NCI-H1930 (cell line): ENCODE data around the gene RAPGEF6.
"Not testable (repeated sequence)": the region's sequence is repeated elsewhere in the genome, so short reads cannot be mapped to it uniquely, and the experiment has no call there.

Source experiments
- DNase-seq, 2 experiments: peaks; one replicate each; lab custom pipeline; 2025; lab: John Stamatoyannopoulos, UW

RAPGEF6 gene, protein sequence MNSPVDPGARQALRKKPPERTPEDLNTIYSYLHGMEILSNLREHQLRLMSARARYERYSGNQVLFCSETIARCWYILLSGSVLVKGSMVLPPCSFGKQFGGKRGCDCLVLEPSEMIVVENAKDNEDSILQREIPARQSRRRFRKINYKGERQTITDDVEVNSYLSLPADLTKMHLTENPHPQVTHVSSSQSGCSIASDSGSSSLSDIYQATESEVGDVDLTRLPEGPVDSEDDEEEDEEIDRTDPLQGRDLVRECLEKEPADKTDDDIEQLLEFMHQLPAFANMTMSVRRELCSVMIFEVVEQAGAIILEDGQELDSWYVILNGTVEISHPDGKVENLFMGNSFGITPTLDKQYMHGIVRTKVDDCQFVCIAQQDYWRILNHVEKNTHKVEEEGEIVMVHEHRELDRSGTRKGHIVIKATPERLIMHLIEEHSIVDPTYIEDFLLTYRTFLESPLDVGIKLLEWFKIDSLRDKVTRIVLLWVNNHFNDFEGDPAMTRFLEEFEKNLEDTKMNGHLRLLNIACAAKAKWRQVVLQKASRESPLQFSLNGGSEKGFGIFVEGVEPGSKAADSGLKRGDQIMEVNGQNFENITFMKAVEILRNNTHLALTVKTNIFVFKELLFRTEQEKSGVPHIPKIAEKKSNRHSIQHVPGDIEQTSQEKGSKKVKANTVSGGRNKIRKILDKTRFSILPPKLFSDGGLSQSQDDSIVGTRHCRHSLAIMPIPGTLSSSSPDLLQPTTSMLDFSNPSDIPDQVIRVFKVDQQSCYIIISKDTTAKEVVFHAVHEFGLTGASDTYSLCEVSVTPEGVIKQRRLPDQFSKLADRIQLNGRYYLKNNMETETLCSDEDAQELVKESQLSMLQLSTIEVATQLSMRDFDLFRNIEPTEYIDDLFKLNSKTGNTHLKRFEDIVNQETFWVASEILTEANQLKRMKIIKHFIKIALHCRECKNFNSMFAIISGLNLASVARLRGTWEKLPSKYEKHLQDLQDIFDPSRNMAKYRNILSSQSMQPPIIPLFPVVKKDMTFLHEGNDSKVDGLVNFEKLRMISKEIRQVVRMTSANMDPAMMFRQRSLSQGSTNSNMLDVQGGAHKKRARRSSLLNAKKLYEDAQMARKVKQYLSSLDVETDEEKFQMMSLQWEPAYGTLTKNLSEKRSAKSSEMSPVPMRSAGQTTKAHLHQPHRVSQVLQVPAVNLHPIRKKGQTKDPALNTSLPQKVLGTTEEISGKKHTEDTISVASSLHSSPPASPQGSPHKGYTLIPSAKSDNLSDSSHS (N-terminal part only)

GRCh38 chr5:131634996-131635683, at the start of gene RAPGEF6:
Gene RAPGEF6, minus strand, starts transcription at chr5:131635229. Its CDS starts 199 bp downstream, at chr5:131635030.
- DNase-seq = peak; percentile 89 to 93

- no peak for DNase-seq
These were observed 49.6 kb upstream of the RAPGEF6 start for GRCh38 chr5:131684595-131684994.

DNA sequence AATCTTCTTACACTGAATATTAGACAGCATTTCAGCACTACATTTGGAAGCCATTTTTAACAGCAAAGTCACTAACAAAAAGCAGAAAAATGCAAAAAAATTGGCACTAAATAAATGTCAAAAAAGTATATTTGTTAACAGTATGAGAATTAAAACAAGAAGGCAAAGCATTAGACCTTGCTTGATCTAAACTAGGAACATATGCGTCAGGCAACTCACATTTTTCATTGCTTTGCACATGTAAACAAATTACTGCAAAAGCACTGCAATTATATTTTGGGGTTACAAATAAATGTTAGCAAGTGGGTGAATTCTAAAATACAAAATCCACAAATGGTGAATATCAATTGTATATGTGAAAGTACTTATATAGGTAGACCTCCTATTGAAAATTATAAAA, 49.0 kb upstream of the RAPGEF6 start:
- no peak for DNase-seq

- no peak for DNase-seq
These were observed 47.8 kb upstream of the RAPGEF6 start for GRCh38 chr5:131682826-131683225.

DNA sequence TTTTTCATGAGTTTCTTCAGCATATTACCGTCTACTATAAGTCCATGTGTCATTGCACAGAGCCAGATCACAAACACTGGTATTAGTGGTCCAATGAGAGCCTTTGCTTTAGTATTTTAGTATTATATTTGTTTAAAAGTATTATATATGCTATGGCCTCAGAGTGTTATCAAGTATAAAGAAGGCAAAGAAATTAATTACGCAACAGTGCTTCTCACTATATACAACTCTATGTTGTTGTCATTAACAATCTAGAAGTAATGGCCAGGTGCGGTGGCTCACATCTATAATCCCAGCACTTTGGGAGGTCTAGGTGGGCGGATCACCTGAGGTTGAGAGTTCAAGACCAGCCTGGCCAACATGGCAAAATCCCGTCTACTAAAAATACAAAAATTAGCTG, 47.1 kb upstream of the RAPGEF6 start:
- no peak for DNase-seq

DNA sequence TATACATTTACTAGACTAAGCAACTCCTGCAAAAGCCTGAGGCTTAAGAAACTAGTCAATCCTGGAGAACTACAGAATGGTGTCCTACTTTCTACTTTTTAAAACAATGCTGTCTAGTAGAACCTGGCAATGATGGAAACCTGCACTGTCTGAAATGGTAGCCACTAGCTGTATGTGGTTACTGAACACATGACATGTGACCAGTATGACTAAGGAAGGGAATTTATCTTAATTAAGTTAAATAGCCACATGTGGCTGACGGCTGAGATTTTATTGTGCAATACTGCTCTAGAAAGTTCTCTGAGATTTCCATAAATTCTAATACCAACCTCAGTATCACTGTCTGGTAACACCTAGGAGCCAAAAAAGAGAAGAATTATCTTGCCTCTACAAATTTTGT, 44.9 kb upstream of the RAPGEF6 start:
- DNase-seq = no peak

DNA sequence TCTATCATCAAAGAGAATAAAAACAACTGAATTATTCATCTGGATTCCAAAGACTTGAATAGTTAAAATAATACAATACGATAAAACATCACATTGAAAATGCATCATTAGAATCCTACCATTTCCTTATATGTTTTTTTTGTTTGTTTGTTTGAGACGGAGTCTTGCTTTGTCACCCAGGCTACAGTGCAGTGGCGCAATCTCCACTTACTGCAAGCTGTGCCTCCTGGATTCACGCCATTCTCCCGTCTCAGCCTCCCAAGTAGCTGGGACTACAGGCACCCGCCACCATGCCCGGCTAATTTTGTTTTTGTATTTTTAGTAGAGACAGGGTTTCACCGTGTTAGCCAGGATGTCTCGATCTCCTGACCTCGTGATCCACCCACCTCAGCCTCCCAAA, 43.2 kb upstream of the RAPGEF6 start:
- not testable (repeated sequence) for DNase-seq

GRCh38 chr5:131677115-131677514, 42.1 kb upstream of the RAPGEF6 start:
- DNase-seq = no peak

- no peak for DNase-seq
These were observed 37.7 kb upstream of the RAPGEF6 start for GRCh38 chr5:131672776-131673175.

GRCh38 chr5:131671994-131672655, 37.1 kb upstream of the RAPGEF6 start:
- no peak for DNase-seq

GRCh38 chr5:131671409-131671808, 36.4 kb upstream of the RAPGEF6 start:
- no peak for DNase-seq

GRCh38 chr5:131664929-131665328, 29.9 kb upstream of the RAPGEF6 start:
- no peak for DNase-seq

DNA sequence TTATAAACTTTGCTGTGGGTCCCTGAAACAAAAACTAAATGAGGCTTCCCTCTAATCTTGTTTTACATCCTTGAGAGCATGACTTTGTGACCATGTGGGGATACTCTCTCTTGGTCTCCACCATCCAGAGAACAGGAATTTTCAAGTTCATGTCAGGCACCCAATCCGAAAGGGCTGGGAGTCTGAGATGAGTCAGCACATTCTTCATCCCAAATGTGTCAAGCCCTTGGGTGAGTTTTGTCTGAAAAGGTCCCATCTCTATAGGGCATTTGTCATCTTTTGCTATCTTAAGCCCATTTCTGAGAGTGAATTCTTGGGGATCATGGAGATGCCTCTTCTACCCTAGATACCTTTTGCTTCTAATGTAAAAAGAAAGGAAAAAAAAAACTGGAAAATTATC, 26.9 kb upstream of the RAPGEF6 start:
- no peak for DNase-seq

DNA sequence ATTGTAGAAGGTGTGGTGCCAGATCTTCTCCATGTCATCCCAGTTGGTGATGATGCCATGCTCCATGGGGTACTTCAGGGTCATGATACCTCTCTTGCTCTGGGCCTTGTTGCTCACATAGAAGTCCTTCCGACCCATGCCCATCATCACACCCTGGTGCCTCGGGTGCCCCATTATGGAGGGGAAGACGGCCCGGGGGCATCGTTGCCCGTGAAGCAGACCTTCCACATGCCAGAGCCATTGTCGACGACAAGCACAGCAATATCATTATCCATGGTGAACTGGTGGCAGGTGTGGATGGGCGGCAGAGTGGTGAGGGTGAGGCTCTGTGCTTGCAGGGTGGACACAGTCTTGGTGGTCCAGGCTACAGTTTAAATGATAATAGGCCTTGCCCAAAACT, 24.8 kb upstream of the RAPGEF6 start:
- no peak for DNase-seq

DNA sequence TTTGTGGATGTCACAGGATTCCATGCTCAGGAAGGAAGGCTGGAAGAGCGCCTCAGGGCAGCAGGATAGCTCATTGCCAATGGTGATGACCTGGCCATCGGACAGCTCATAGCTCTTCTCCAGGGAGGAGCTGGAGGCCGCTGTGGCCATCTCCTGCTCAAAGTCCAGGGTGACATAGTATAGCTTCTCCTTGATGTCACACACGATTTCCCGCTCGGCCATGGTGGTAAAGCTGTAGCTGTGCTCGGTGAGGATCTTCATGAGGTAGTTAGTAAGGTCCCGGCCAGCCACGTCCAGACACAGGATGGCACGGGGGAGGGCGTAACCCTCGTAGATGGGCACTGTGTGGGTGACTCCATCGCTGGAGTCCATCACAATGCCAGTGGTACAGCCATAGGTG, 24.3 kb upstream of the RAPGEF6 start:
- DNase-seq = no peak

GRCh38 chr5:131654776-131655175, 19.7 kb upstream of the RAPGEF6 start:
- no peak for DNase-seq

GRCh38 chr5:131654309-131654708, 19.3 kb upstream of the RAPGEF6 start:
- no peak for DNase-seq

GRCh38 chr5:131649161-131649560, 14.1 kb upstream of the RAPGEF6 start:
- DNase-seq = no peak

- no peak for DNase-seq
These were observed 12.2 kb upstream of the RAPGEF6 start for GRCh38 chr5:131647048-131647769.

GRCh38 chr5:131644822-131645221, 9.8 kb upstream of the RAPGEF6 start:
- DNase-seq = no peak
